ENCODE data around the gene FIP1L1.
"Not testable (repeated sequence)": the region's sequence is repeated elsewhere in the genome, so short reads cannot be mapped to it uniquely, and the experiment has no call there.

Gene FIP1L1, protein sequence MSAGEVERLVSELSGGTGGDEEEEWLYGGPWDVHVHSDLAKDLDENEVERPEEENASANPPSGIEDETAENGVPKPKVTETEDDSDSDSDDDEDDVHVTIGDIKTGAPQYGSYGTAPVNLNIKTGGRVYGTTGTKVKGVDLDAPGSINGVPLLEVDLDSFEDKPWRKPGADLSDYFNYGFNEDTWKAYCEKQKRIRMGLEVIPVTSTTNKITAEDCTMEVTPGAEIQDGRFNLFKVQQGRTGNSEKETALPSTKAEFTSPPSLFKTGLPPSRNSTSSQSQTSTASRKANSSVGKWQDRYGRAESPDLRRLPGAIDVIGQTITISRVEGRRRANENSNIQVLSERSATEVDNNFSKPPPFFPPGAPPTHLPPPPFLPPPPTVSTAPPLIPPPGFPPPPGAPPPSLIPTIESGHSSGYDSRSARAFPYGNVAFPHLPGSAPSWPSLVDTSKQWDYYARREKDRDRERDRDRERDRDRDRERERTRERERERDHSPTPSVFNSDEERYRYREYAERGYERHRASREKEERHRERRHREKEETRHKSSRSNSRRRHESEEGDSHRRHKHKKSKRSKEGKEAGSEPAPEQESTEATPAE

GRCh38 chr4:53377319-53378170 lies at the start of gene FIP1L1:
TSS of gene FIP1L1 (plus strand) at chr4:53377641. CDS start at chr4:53377839, 198 bp downstream.
- intact Hi-C loops (cut with DNase I): loop anchor here (2.0 kb wide), 1 partner anchor 13 kb away; no protein-coding TSS in a partner anchor
- DNase-seq: peak; percentile 80 to 96 (median 92)

GRCh38 chr4:53334916-53335315 lies 42.5 kb upstream of the FIP1L1 start:
- intact Hi-C loops (cut with DNase I); DNase-seq: not testable (repeated sequence)

- DNase-seq; intact Hi-C loops (cut with DNase I): not testable (repeated sequence)
Measured at GRCh38 chr4:53340145-53340544, 37.3 kb upstream of the FIP1L1 start.

- intact Hi-C loops (cut with DNase I); DNase-seq: not testable (repeated sequence)
Measured at GRCh38 chr4:53346392-53346791, 31.0 kb upstream of the FIP1L1 start.

DNA sequence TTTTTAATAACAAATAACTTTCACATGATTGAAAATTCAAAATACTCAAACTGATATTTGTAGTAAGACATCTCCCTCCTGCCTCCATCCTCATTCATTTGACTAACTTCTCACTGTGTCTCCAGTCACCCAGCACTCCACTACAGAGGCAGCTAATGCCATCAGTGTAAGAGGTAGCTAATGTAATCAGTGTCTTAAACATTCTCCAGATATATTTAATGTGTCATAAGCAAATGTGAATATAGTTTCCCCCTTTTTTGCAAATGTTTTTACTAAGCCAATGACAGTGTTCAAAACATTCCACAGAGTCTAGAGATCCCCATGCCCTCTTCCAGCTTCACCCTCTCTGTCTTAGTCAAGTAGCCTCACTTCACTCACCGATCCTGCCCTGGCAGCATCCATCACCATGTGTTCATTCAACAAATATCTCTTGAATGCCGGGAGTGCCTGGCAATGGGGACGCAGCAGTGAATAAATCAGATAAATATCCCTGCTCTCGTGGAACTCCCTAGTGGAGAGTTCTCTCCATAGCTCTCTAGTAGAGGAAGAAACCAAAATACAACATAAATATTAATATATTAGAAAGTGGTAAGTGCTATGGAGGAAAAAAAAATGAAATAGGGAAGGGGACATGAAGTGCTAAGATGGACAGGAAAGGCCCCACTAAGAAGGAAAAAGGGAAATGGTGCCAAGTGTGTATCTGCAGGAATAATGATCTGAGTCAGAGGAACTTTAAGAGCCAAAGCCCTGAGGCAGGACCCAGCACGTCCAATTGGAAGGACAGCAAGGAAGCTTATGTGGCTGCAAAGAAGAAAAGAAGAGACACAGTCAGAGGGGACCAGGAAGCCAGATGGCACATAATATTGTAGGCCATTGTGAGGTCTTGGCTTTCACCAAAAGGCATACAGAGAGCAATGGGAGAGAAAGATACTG lies 30.3 kb upstream of the FIP1L1 start:
- peak in 5 of 42 donors; percentile 7 to 37 (median 18) for DNase-seq

DNA sequence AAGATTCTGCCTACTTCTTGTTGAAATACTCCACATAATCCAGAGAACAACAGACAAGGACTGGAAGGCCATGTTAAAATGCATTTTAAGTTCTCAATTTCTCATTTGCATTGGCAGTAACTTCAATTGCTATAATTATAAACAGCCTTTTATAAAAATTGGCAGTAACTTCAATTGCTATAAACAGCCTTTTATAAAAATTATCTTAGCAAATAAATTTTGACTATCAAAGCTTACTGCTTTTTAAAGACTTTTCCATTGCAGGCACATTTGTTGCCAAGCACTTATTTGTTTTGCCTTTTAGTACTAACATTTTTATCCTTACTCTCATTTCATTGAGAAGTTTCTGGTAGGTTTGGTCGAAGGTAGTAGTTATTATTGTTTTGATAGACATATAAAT lies 29.4 kb upstream of the FIP1L1 start:
- no peak for DNase-seq
- intact Hi-C loops (cut with DNase I): no loop called here

More for the DNA sequence above, 30.3 kb upstream of the FIP1L1 start:
- intact Hi-C loops (cut with DNase I): no loop called here

- intact Hi-C loops (cut with DNase I): no loop called here
- no peak for DNase-seq
Measured at GRCh38 chr4:53349091-53349491, 28.4 kb upstream of the FIP1L1 start.

- DNase-seq: no peak
- intact Hi-C loops (cut with DNase I): no loop called here
Measured at GRCh38 chr4:53354012-53354722, 23.3 kb upstream of the FIP1L1 start.

DNA sequence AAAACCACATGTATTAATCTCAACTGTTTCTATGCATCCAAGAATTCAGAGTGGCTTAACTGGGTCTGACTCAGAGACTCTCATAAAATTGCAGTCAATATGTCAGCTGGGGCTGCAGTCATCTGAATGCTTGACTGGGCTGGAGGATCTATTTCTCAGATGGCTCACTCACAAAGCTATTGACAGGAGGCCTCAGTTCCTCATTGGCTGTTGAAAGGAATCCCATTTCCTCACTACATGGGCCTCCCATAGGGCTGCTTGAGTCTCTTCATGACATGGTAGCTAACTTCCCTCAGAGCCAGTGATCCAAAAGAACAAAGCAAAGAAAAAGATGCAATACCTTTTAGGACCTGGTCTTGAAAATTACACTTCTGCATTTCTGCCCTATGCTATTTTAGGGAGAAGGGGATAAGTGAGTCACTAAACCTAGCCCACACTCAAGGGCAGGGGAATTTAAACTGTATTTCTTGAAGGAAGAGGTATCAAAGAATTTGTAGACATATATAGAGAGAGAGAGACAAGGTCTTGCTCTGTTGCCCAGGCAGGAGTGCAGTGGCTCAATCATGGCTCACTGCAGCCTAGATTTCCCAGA lies 21.4 kb upstream of the FIP1L1 start:
- DNase-seq: no peak
- intact Hi-C loops (cut with DNase I): no loop called here

DNA sequence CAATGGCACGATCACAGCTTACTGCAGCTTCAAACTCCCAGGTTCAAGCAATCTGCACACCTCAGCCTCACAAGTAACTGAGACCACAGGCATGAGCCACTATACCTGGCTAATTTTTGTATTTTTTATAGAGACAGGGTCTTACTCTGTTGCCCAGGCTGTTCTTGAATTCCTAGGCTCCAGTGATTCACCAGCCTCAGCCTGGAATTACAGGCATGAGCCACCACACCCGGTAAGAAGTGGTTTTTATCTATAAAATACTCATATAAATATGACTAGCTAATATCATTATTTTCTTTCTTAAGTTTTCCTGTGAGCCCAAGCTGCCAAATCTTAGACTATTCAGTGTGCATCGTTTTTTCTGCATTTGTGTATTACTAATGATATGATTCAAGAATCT lies 16.0 kb upstream of the FIP1L1 start:
- DNase-seq: no peak
- intact Hi-C loops (cut with DNase I): no loop called here

DNA sequence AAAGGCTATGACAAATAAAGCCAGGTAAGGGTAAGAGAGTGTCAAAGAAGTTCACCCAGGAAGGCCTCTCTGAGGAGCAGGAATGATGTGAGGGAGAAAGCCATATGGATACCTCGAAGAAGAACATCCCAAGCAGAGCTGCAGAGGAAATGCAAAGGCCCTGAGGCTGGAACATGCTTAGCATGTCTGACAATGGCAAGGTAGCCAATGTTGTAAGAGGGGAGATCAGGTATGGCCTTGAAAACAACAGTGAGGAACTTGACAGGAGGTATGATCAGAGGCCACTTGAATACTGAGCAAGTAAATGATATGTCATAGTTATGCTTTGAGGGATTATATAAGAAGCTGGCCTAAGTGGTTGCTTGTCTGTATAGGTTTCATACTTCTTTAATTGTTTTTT lies 15.3 kb upstream of the FIP1L1 start:
- intact Hi-C loops (cut with DNase I): no loop called here
- DNase-seq: no peak

DNA sequence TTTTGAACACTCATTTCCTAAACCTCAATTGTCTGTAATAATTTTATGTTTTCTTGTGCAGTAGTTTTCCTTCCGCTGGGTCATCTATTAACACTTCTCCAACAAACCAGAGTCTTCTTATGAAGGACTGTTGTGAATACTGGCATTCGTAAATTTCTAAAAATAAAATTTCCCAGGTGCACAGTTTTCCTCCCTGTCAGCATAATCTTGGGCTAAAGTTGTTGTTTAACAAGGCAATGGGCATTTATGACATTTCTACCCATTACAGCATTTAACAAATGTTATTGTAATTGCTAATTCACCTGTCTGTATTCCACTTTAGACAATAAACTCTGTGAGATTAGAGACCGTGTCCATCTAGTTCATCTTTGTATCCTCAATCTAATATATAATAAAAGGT lies 12.8 kb upstream of the FIP1L1 start:
- intact Hi-C loops (cut with DNase I): loop anchor here (2.0 kb wide), 1 partner anchor 14 kb away; no protein-coding TSS in a partner anchor
- no peak for DNase-seq

DNA sequence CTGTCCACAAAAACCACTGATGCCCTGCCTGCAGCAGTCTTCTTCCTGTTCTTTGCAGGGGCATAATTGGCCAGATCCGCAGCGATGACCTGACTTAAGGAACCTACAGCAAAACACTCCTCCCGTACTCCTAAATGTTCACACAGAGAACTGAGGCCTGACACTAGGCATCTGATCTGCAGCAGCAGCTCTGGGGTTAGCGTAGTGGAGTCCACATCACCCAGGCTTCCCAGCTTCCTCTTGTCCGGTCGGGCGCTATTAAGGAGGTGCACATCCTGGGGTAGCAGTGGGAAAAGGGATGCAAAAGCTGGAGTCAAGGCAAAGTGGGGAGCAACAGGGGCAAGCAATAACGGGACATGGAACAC lies 12.3 kb upstream of the FIP1L1 start:
- peak in 3 of 42 donors; percentile 6 to 16 (median 7) for DNase-seq
- intact Hi-C loops (cut with DNase I): loop anchor here (2.0 kb wide), 1 partner anchor 14 kb away; no protein-coding TSS in a partner anchor

GRCh38 chr4:53365486-53366300 lies 11.7 kb upstream of the FIP1L1 start, which contains the start of gene SCFD2:
TSS of gene SCFD2 (minus strand) at chr4:53366061.
- peak; percentile 96 to 99 (median 99) for DNase-seq
- intact Hi-C loops (cut with DNase I): loop anchor here (2.0 kb wide), 1 partner anchor 13 kb away; no protein-coding TSS in a partner anchor

- DNase-seq: no peak
- intact Hi-C loops (cut with DNase I): no loop called here
Measured at GRCh38 chr4:53366301-53366716, 11.1 kb upstream of the FIP1L1 start.

DNA sequence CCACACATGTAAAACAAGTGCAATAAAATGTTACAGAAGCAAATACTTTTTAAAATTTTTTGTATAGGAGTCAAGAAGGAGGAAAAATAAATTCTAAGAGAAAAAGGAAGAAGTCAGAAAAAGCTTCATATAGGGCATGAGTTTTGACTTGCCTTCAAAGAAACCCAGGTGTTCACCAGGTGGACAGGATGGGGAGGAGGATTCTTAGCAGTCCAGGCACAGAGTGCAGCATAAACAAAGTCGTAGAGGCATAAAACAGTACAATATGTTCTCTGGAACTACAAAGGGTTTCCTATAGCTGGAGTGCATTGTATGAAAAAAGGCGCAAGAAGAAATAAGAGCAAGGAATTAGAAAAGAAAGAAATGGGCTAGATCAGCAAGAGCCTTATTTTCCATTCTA lies 9.7 kb upstream of the FIP1L1 start:
- intact Hi-C loops (cut with DNase I): no loop called here
- DNase-seq: no peak

Data from head of caudate nucleus (tissue), 42 donors.